GM21381 (cell line): ENCODE measurements around the gene CCRL2.
"Not testable (repeated sequence)": the region's sequence is repeated elsewhere in the genome, so short reads cannot be mapped to it uniquely, and the experiment has no call there.

Experiments
- ATAC-seq: cut with Tn5 transposase; IDR thresholded peaks from one replicate; pipeline ENCODE4 v1.9.1; 2021; ENCODE audit warnings: mild to moderate bottlenecking, moderate library complexity; ENCODE audit not compliant: unreplicated experiment

CCRL2 gene

DNA sequence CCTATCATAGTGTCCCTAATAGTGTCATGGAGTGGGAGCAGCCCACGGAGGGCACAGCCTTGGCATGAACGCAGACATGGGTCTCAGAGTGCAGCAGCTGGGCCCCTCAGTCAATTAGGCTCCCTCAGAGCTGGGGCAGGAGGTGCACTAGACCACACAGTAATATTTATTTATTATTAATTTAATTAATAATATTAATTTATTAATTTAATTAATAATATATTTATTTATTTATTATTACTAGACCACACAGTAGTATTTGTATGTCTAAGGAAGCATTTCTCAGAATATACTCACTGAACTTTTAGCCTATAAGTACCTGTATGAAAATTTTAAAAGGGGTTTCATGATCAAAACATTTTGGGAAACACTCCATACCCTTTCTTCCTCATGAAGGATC lies 5.5 kb upstream of the CCRL2 start:
- no peak for ATAC-seq

GRCh38 chr3:46402902-46403301 lies 4.2 kb upstream of the CCRL2 start:
- not testable (repeated sequence) for ATAC-seq

- no peak for ATAC-seq
Measured at GRCh38 chr3:46405301-46406019, 1.6 kb upstream of the CCRL2 start.

DNA sequence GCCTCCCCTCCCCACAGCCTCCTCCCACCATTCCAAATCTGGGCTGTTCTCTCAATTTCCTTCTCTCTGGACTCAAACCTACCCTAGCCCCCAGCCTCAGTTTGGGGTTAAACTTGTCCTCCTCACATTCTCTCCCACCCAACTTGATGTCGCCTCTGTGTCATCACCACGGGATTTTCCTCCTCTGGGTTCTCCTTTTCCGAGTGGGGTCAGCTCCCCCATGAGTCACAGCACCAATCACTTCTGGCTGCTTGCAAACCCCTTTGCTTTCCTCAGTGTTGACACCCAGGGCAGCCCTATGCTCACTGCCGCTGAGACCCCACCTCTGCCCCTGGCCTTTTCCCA lies 644 bp upstream of the CCRL2 start:
- no peak for ATAC-seq

DNA sequence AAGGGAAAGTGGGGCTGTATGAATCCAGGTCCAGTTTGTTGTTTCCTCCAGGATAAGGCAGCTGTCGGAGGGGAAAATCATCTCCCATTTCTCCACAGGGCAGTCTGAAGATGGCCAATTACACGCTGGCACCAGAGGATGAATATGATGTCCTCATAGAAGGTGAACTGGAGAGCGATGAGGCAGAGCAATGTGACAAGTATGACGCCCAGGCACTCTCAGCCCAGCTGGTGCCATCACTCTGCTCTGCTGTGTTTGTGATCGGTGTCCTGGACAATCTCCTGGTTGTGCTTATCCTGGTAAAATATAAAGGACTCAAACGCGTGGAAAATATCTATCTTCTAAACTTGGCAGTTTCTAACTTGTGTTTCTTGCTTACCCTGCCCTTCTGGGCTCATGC lies 911 bp downstream of the CCRL2 start:
- no peak for ATAC-seq

- no peak for ATAC-seq
Measured at GRCh38 chr3:46408853-46409252, 1.8 kb downstream of the CCRL2 start.

- no peak for ATAC-seq
Measured at GRCh38 chr3:46409739-46410489, 2.9 kb downstream of the CCRL2 start.

GRCh38 chr3:46410669-46411068 lies 3.6 kb downstream of the CCRL2 start:
- ATAC-seq, result no peak

DNA sequence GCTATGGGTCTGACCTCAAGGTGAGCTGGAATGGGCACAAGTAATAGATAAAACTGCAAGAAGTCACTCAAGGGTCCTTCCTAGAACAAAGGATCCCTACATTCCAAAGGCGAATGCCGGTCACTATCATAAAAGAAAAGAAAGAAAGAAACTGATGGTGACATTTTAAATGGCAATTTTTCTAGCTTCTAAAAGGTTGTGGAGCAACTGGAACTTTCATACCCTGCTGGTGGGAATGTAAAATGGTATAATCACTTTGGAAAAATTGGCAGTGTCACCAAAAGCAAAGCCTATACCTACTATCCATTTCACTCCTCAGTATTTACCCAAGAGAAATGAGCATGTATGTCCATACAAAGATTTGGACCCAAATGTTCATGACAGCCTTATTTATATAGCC lies 4.2 kb downstream of the CCRL2 start:
- ATAC-seq, result no peak

DNA sequence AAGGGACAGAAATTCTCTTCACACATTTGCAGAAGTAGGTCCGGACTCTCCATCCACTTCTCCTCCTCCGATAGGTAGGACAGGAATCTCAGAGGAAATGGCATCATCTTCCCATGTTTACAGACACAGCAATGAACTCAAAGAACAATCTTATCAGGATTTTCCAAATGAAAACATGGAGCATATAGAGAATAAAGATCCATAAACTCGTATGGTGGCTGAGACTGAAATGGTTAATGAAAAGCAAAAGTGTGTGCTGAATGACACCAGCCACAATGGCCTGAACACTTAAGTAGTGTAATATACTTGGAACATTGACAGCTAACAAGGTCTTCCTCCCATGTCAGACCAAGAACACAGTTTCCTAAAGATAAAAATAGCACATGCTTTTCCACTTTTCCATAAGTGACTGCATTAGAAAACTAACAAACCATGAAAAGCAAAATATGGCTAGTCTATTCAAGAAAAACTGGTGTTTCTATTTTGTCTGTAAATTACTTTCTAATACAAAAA lies 5.8 kb downstream of the CCRL2 start:
- ATAC-seq, result no peak

DNA sequence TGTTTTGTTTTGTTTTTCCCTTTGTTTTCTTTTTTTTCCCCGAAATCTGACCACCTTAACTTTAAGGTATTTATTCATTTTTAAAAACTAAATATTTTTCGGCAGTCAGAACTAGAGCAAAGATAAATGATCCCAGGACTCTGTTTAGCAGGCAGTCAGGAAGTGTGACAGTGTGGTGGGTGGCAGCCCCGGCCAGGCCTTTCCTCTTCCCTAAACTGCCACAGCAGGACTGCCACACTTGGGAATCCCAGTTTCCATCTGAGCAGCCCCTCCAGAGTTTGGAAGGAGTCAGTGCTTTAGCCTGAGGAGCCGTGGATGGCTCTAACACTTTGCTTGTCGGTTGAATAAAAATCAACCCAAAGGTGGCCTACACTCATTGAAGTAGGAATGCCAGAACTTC lies 6.9 kb downstream of the CCRL2 start:
- no peak for ATAC-seq

DNA sequence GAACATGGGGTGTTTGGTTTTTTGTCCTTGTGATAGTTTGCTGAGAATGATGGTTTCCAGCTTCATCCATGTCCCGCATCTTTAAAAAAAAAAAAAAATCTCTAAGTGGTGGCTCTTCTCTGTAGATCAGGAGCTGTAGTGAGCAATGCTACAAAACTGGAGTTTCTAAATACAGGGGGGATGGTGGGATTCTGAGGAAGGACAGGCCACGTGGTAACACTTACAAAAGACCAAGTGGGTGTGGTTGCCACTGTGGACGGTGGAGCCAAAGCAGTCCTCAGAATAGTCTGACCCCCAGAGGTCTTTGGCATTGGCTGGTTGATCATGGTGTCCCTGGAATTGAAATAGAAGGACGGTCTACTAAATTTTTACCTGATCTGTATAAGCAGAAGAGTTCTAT lies 7.7 kb downstream of the CCRL2 start:
- no peak for ATAC-seq

DNA sequence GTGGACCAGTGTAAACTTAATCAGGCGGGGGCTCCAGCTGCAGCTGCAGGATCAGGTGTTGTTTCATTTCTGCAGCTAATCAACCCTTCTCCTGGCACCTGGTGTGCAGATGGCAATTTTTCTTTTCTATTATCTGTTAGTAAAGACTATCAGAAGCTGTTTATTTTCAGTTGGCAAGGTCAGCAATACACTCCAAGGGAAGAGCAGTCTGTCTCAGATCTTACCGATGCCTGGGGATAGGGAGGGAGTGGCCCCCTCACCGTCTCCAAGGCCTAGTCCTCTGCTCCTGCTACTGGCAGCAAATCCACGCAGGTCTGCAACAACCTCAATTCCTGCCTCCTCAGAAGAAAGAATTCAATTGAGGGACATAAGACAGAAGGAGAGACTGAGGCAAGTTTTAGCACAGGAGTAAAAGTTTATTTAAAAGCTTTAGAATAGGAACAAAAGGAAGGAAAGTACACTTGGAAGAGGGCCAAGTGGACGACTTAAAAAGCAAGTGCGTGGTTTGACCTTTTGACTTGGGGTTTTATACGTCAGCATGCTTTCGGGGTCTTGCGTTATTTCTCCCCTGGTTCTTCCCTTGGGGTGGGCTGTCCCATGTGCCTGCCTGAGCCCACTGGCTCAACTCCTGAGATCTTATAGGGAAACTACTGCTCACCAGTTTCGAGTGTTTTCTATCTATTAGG lies 9.2 kb downstream of the CCRL2 start:
- no peak for ATAC-seq

- no peak for ATAC-seq
Measured at GRCh38 chr3:46416811-46417510, 9.9 kb downstream of the CCRL2 start.

- no peak for ATAC-seq
Measured at GRCh38 chr3:46417841-46418611, 11.0 kb downstream of the CCRL2 start.

GRCh38 chr3:46419816-46420215 lies 12.8 kb downstream of the CCRL2 start:
- no peak for ATAC-seq

GRCh38 chr3:46420931-46421330 lies 13.9 kb downstream of the CCRL2 start:
- no peak for ATAC-seq

DNA sequence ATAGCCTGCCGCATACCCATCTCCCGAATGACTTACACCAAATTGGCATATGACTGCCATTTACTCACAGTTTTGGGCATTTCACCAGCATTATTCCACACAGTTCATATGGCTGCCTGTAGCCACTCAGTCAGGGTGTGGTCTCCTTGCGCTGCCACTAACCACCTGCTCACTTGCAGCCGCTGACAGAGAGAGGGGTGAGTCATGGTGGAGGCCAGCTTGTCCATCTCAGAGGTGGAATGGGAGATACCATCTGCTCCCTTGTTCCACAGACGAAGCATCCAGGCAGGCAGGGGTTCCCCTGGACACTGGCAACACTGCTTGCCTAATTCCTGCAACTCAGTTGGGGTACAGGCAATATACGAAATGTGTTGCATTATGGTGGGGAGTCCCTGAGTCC lies 15.6 kb downstream of the CCRL2 start:
- no peak for ATAC-seq

DNA sequence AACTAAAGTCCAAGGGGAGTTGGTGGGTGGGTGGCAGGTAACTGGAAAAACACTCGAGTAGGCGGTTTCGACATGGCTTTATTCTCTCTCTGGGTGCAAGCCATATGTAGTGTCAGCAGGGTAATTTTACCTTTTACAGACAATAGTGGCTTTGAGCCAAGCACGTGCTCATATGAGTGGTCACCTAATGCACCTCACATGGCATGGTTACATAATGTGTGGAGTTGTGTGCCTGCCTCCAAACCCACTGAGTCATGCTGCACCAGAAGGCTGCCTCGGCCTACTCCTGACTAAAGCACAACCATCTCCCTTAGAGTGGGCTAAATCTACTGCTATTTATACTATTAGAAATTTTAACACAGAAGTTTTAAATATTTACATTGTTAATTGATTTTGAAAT lies 16.5 kb downstream of the CCRL2 start:
- no peak for ATAC-seq

DNA sequence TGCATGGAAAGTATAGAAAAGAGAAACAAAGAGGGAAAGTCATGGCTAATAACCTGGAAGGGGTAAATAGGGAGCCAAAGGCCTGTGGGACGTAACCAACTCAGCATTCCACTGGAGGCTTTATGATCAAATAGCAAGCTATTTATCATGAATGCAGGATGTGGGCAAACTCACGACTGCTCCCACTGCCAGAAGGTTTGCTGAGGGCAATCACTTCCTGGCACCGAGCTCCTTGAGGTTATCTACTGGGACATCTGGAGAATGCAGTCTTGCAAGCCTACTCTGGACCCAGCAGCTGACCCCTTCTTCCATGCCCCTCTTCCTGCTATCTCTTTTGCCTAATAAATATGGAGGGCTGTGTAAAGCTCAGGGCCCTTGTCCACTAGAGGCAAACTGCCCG lies 19.4 kb downstream of the CCRL2 start:
- ATAC-seq, result not testable (repeated sequence)

DNA sequence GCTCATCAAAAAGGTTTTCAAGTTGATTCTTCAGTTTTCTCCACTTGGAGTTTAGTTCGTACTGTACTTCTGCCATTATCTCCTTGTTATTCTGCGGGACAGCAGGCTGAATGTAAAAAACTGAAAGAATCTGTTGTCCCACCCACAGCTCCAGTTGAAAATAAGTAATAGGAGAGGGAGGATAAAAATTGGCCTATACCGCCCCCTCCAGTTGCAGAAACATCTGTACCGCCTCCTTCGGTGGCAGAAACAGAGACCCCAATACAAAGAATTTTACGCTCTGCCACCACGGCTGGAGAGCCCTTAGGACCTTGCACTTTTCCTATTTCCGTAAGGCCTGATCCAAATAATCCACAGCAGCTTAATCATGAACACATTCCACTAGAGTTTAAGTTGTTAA lies 20.3 kb downstream of the CCRL2 start:
- ATAC-seq, result not testable (repeated sequence)
